Thyroid gland (tissue), 4 donors: ENCODE data around the gene CASKIN2. TPM values are rescaled to one million over a fixed set of nuclear protein-coding genes. Genes with fewer than 3 reads are reported as not detected.

Experiments
- DNase-seq, 2 donors: peaks; one replicate each; pipeline ENCODE4 v3.0.0-alpha.2; 2019
- H3K27ac ChIP-seq, 3 donors: fragments of 200-600 bp; sonication (generic); 1 replicate in 2 of 3; 2 replicates in 1 of 3; pipeline ENCODE4 v1.5.1; 2016 to 2019; ENCODE audit warnings: mild to moderate bottlenecking in 1 of 3, moderate library complexity in 1 of 3
- H3K27me3 ChIP-seq: fragments of 200-600 bp; sonication (generic); one replicate; pipeline ENCODE4 v1.5.1; 2019
- H3K36me3 ChIP-seq, 2 donors: fragments of 200-600 bp; sonication (generic); one replicate each; pipeline ENCODE4 v1.5.1; 2016 to 2019
- H3K4me1 ChIP-seq, 2 donors: fragments of 200-600 bp; sonication (generic); one replicate each; pipeline ENCODE4 v1.5.1; 2017 to 2019
- H3K4me3 ChIP-seq, 3 donors: fragments of 200-600 bp; sonication (generic); replicated peaks in 1 of 3; 1 replicate in 2 of 3; 2 replicates in 1 of 3; pipeline ENCODE4 v1.5.1; 2016; ENCODE audit warnings: mild to moderate bottlenecking in 1 of 3
- H3K9me3 ChIP-seq: fragments of 200-600 bp; sonication (generic); one replicate; pipeline ENCODE4 v1.5.1; 2017
- CTCF ChIP-seq, 6 experiments: fragments of 200-600 bp in 3 of 6; fragments of 450-650 bp in 3 of 6; sonication (generic) in 3 of 6; IDR thresholded peaks; one replicate each; pipeline ENCODE4 v1.5.1; 2016 to 2019; ENCODE audit warnings: antibody characterized with exemption in 6 of 6, mild to moderate bottlenecking in 2 of 6, inconsistent platforms in 1 of 6, moderate library complexity in 1 of 6
- POLR2A ChIP-seq, 2 donors: fragments of 450-650 bp; IDR thresholded peaks; one replicate each; pipeline ENCODE4 v1.6.1; 2017; ENCODE audit warnings: antibody characterized with exemption in 2 of 2, mild to moderate bottlenecking in 2 of 2, moderate library complexity in 1 of 2
- WGBS, 2 donors: methylation state at CpG; one replicate each; pipeline ENCODE4 v1.1.5; 2017; 5-methylcytosine and 5-hydroxymethylcytosine counted together
- intact Hi-C: fragments of 100-400 bp; cut with DNase I; formaldehyde crosslinking; loops from one replicate; pipeline ENCODE4 v1.15.1; 2023
- total RNA-seq, 4 donors: library from RNA; depleted of rRNA; stranded (reverse); fragments of >200 nt; gene quantifications; one replicate each; pipeline ENCODE4 v1.2.3, GENCODE V29; 2016

CASKIN2 gene
- total RNA-seq, 4 donors from 2014 or later = 15.0 to 87.2 (median 21.7) TPM

DNA sequence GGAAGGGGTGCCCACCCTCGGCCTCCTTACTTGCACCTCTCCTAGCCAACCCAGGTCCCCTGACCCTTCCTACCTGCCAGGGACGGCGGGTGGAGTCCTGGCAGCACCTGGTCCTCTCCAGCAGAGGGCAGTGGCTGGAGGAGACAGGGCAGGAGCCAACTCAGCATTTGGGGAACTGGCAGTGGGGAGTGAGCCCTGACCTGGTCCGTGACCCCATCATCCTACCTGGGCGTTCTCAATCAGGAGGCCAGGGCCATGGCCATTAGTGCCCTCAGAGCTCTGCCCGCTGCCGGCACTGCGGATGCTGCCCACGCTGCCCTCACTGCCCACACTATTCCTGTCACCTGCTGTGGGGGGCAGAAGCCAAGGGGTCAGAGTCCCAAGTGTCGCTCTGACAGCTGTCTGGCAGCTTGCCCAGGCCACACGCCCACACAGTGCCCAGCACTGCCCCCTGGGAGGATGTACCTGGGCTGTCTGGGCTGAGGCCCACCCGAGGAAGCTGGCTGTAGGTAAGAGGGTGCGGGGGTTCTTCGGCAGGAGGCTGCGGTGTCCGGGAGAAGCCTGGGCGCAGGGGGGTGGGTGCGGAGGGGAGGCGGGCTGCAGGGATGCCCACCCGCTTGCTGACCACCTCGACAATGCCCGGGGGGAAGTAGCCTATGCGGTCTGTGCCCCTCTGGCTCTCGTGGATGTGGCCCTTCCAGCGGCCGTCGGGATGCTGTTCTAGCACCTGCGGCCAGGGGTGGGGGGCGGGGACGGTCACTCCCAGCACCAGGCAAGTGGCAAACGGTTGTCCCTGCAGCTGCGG lies 10.8 kb downstream of the CASKIN2 start:
- peak; percentile 28 to 38 for DNase-seq
- no peak overlapping the region for H3K27ac ChIP-seq
- peak; percentile 19 to 49 (median 36) for TF ChIP-seq CTCF (IDR thresholded peaks at IDR 0.05)
- no peak for TF ChIP-seq POLR2A (IDR thresholded peaks at IDR 0.05)
- peaks cover 6 to 12% of the 10 kb centered on the region in 2 donors for H3K4me1 ChIP-seq
- H3K4me3 ChIP-seq = no peak overlapping the region
- peaks cover 29 to 42% of the 10 kb centered on the region in 2 donors for H3K36me3 ChIP-seq
- intact Hi-C loops = loop anchor here (5.0 kb wide), 1 partner anchor 77 kb away; no protein-coding TSS in a partner anchor
- H3K9me3 ChIP-seq = no peaks in the 10 kb centered on the region
- no peaks in the 10 kb centered on the region for H3K27me3 ChIP-seq
- WGBS, 2 donors = 78 to 87% methylated on average over 20 to 21 of the region's 32 CpGs

- Histone ChIP-seq H3K9me3 (no peaks in the 10 kb centered on the region), H3K4me1 (peaks cover 1 to 6% of the 10 kb centered on the region in 2 donors), H3K27ac (no peak overlapping the region), H3K27me3 (no peaks in the 10 kb centered on the region), H3K36me3 (peaks cover 29 to 42% of the 10 kb centered on the region in 2 donors), H3K4me3 (no peak overlapping the region)
- intact Hi-C loops = no loop called here
- TF ChIP-seq POLR2A (IDR thresholded peaks at IDR 0.05) (no peak), CTCF (IDR thresholded peaks at IDR 0.05) (no peak)
- 65 to 81% methylated on average over 8 to 9 of the region's 13 CpGs for WGBS, 2 donors
- no peak for DNase-seq
These were observed 11.4 kb downstream of the CASKIN2 start for GRCh38 chr17:75503976-75504346.

DNA sequence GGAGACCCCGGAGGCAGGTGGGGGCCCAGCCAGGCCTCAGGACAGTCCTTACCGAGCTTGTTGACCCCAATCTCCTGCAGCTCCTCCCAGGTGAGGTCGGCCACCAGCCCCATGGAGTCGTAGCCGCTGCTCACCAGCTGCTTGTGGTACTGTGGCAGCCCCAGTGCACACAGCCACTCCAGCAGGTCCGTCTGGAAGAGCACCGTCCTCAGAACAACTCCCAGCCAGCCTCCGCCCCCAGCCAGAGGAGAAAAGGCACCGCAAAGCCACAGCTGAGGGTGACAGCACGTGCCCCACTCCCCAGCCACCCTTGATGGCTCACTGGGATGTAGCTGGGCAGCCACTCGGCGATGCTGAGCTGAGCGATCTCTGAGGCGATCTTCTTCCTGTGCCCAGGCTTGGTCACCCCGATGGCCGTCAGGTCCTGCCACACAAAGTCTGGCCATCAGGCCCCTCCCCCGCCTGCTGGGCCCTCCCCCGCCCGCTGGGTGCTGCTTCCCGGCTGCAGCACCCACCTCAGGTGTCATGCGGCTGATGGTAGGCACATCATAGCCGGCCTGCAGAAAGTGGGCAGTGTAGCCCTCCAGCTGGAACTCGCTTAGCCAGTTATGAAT lies 11.9 kb downstream of the CASKIN2 start:
- no peaks in the 10 kb centered on the region for H3K9me3 ChIP-seq
- H3K4me1 ChIP-seq = peaks cover 0 to under 1% of the 10 kb centered on the region in 2 donors
- TF ChIP-seq POLR2A (IDR thresholded peaks at IDR 0.05) (no peak), CTCF (IDR thresholded peaks at IDR 0.05) (no peak)
- H3K4me3 ChIP-seq = no peak overlapping the region
- 82 to 90% methylated on average over 8 to 14 of the region's 23 CpGs for WGBS, 2 donors
- no peak overlapping the region for H3K27ac ChIP-seq
- H3K36me3 ChIP-seq = peaks cover 29 to 43% of the 10 kb centered on the region in 2 donors
- intact Hi-C loops = no loop called here
- no peak for DNase-seq
- H3K27me3 ChIP-seq = no peaks in the 10 kb centered on the region

GRCh38 chr17:75502721-75503329 lies 12.5 kb downstream of the CASKIN2 start:
- peaks cover 29 to 47% of the 10 kb centered on the region in 2 donors for H3K36me3 ChIP-seq
- H3K4me3 ChIP-seq = no peak overlapping the region
- H3K9me3 ChIP-seq = no peaks in the 10 kb centered on the region
- H3K27ac ChIP-seq = no peak overlapping the region
- TF ChIP-seq CTCF (IDR thresholded peaks at IDR 0.05) (no peak), POLR2A (IDR thresholded peaks at IDR 0.05) (no peak)
- no peak for DNase-seq
- H3K27me3 ChIP-seq = no peaks in the 10 kb centered on the region
- no peaks in the 10 kb centered on the region for H3K4me1 ChIP-seq
- 90 to 92% methylated on average over 10 to 13 of the region's 25 CpGs for WGBS, 2 donors
- intact Hi-C loops = no loop called here
